Measurements from ENCODE around the gene CD47. TPM values are rescaled to one million over a fixed set of nuclear protein-coding genes. Genes with fewer than 3 reads are reported as not detected.

CD47 gene
- total and polyA plus RNA-seq, 2 donors from 2014 or later, result 61.7 to 104 TPM

DNA sequence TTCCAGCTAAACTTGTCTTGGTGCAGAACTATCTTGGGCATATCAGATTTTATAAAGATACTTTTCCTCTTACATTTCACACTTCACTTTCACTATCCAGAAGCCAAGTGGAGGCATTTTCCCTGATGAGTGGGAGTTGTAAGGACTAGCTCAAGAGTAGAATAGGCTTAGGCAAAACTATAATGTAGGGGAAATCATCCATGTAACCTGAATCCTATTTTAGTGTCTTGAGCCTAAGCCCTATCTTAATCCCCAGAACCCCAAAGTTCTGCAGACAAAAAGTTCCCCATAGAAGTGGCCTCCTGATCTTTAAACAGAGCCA, 42.2 kb upstream of the CD47 start:
- FAIRE-seq (no peak), DNase-seq (peak in 1 of 5 donors; percentile 23)
- Histone ChIP-seq H3K36me3 (ENCODE audit: control insufficient read depth in 2 of 3, insufficient read depth in 3 of 3, low read length in 3 of 3) (no peaks in the 10 kb centered on the region), H3K9me3 (ENCODE audit: control insufficient read depth in 2 of 3, insufficient read depth in 1 of 3, low read length in 3 of 3) (no peaks in the 10 kb centered on the region), H3K9ac (ENCODE audit: low read length in 3 of 3) (no peak overlapping the region), H3K27me3 (ENCODE audit: control insufficient read depth, insufficient read depth, low read length) (no peaks in the 10 kb centered on the region), H3K4me3 (ENCODE audit: low read length in 3 of 3) (no peak overlapping the region), H3K4me1 (ENCODE audit: control insufficient read depth in 2 of 3, insufficient read depth in 2 of 3, low read depth in 1 of 3, low read length in 3 of 3) (no peaks in the 10 kb centered on the region), H3K27ac (ENCODE audit: low read depth in 2 of 2, low read length in 2 of 2) (no peak overlapping the region)
- TF ChIP-seq, protein P1, sequence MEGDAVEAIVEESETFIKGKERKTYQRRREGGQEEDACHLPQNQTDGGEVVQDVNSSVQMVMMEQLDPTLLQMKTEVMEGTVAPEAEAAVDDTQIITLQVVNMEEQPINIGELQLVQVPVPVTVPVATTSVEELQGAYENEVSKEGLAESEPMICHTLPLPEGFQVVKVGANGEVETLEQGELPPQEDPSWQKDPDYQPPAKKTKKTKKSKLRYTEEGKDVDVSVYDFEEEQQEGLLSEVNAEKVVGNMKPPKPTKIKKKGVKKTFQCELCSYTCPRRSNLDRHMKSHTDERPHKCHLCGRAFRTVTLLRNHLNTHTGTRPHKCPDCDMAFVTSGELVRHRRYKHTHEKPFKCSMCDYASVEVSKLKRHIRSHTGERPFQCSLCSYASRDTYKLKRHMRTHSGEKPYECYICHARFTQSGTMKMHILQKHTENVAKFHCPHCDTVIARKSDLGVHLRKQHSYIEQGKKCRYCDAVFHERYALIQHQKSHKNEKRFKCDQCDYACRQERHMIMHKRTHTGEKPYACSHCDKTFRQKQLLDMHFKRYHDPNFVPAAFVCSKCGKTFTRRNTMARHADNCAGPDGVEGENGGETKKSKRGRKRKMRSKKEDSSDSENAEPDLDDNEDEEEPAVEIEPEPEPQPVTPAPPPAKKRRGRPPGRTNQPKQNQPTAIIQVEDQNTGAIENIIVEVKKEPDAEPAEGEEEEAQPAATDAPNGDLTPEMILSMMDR (IDR thresholded peaks at IDR 0.05; ENCODE audit: borderline replicate concordance, extremely low read depth, insufficient read depth), result no peak
- intact Hi-C loops (cut with DNase I), result no loop called here

DNA sequence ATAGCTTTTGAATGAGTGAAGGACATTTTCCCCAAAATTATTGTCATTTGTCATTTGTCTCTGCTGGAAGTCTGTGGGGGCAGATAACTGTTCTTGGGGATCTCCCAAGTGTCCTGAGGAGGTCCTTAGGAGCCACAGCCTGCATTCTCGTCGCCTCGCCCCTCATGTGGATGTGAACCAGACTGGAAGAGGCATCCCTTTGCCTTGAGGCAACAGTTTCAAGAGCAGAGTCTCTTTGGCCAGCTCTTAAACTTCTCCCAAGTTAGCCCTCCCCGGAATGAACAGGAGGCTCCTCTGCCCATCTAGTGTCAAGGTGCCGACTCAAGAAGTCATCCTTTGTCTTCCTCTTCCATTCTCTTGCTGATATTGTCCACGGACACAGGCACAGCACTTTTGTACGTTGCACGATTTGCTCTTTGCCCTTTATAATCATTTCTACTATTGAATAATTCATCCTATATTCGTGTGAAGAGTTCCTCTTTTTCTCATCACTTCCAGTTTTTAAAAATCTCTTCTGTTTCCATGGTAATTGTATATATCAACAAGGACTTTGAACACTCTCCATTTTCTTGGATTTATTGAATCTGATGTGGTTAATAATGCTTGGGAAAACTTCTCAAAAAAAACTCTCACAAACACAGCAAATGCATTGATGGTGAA, 40.8 kb upstream of the CD47 start:
- no peaks in the 10 kb centered on the region for H3K27me3 ChIP-seq (ENCODE audit: control insufficient read depth, insufficient read depth, low read length)
- TF ChIP-seq, protein P1 (IDR thresholded peaks at IDR 0.05; ENCODE audit: borderline replicate concordance, extremely low read depth, insufficient read depth), result no peak
- H3K9me3 ChIP-seq (ENCODE audit: control insufficient read depth in 2 of 3, insufficient read depth in 1 of 3, low read length in 3 of 3), result no peaks in the 10 kb centered on the region
- no peak for FAIRE-seq
- no peaks in the 10 kb centered on the region for H3K36me3 ChIP-seq (ENCODE audit: control insufficient read depth in 2 of 3, insufficient read depth in 3 of 3, low read length in 3 of 3)
- H3K4me3 ChIP-seq (ENCODE audit: low read length in 3 of 3), result no peak overlapping the region
- no peak overlapping the region for H3K9ac ChIP-seq (ENCODE audit: low read length in 3 of 3)
- intact Hi-C loops (cut with DNase I), result no loop called here
- no peak overlapping the region for H3K27ac ChIP-seq (ENCODE audit: low read depth in 2 of 2, low read length in 2 of 2)
- H3K4me1 ChIP-seq (ENCODE audit: control insufficient read depth in 2 of 3, insufficient read depth in 2 of 3, low read depth in 1 of 3, low read length in 3 of 3), result no peaks in the 10 kb centered on the region
- DNase-seq, result no peak

DNA sequence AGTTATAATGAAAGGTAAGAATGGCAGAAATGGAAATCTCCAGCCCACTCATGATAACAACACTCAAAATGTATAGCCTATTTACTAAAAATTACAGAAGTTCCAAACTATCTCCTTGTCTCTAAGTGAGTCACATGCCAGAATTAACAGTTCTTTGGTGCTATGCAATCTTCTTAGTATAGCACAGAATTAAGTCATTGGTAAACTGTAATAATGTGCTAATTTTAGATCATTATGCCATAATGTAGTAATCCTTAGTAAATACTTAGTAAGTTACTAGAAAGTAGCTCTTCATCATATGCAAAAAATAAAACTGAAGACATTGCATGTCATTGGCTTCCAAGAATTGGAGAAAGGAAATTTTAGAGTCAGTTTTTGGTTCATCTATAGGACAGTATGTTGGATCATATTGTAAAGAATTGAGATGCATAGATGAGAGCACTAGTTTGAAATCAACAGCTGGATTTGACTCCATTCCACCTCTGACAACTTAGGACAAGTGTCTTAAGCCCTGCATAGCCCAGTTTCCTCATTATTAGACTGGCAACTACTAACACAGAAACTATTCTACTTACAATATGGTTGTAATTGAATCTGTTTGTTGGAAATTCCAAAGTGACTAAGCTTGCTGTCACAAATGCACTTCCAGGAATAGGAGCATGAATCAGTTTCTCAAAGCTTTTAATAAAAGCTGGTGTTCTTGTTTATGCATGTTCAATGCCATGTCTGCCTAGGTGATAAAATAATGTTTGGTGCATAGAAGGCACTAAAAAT, 40.1 kb upstream of the CD47 start:
- Histone ChIP-seq H3K27ac (ENCODE audit: low read depth in 2 of 2, low read length in 2 of 2) (no peak overlapping the region), H3K27me3 (ENCODE audit: control insufficient read depth, insufficient read depth, low read length) (no peaks in the 10 kb centered on the region), H3K9me3 (ENCODE audit: control insufficient read depth in 2 of 3, insufficient read depth in 1 of 3, low read length in 3 of 3) (no peaks in the 10 kb centered on the region), H3K4me1 (ENCODE audit: control insufficient read depth in 2 of 3, insufficient read depth in 2 of 3, low read depth in 1 of 3, low read length in 3 of 3) (no peaks in the 10 kb centered on the region), H3K36me3 (ENCODE audit: control insufficient read depth in 2 of 3, insufficient read depth in 3 of 3, low read length in 3 of 3) (no peaks in the 10 kb centered on the region), H3K4me3 (ENCODE audit: low read length in 3 of 3) (no peak overlapping the region), H3K9ac (ENCODE audit: low read length in 3 of 3) (no peak overlapping the region)
- DNase-seq (no peak), FAIRE-seq (no peak)
- TF ChIP-seq, protein P1 (IDR thresholded peaks at IDR 0.05; ENCODE audit: borderline replicate concordance, extremely low read depth, insufficient read depth), result no peak
- intact Hi-C loops (cut with DNase I), result no loop called here

All from kidney (tissue), 14 donors.